HUES6 (cell line): ENCODE measurements around the gene CCDC117.

Source experiments
- H3K27ac ChIP-seq: 2 replicates; pipeline ENCODE4 v1.7.0; 2013; ENCODE audit warnings: low read depth, mild to moderate bottlenecking, low read length, inconsistent platforms
- H3K27me3 ChIP-seq: 2 replicates; pipeline ENCODE4 v1.6.1; 2013; ENCODE audit warnings: low read length; ENCODE audit not compliant: control insufficient read depth, insufficient read depth
- H3K36me3 ChIP-seq: 2 replicates; pipeline ENCODE4 v1.6.1; 2013; ENCODE audit warnings: low read length; ENCODE audit not compliant: control insufficient read depth, insufficient read depth
- H3K4me1 ChIP-seq: 2 replicates; pipeline ENCODE4 v1.6.1; 2013; ENCODE audit warnings: low read length; ENCODE audit not compliant: control insufficient read depth, insufficient read depth
- H3K4me3 ChIP-seq: 2 replicates; pipeline ENCODE4 v1.5.1; 2013; ENCODE audit warnings: low read depth, low read length
- H3K9ac ChIP-seq: one replicate; pipeline ENCODE4 v1.6.1; 2013; ENCODE audit warnings: mild to moderate bottlenecking, low read length
- H3K9me3 ChIP-seq: 2 replicates; pipeline ENCODE4 v1.6.1; 2013; ENCODE audit warnings: low read depth, low read length; ENCODE audit not compliant: control insufficient read depth, insufficient read depth

The CCDC117 gene

GRCh38 chr22:28808716-28809355 lies 36.3 kb downstream of the CCDC117 start:
- Histone ChIP-seq H3K27me3 (no peaks in the 10 kb centered on the region), H3K9ac (no peak overlapping the region), H3K4me3 (no peak overlapping the region), H3K4me1 (no peaks in the 10 kb centered on the region), H3K9me3 (no peaks in the 10 kb centered on the region), H3K36me3 (0 out of 2 replicates have a peak, but pooled peaks cover 2% of the 10 kb centered on the region), H3K27ac (0 out of 2 replicates have a peak overlapping the region, but pooled peaks have one; percentile 45)

GRCh38 chr22:28810821-28811491 lies 38.5 kb downstream of the CCDC117 start:
- Histone ChIP-seq H3K4me3 (no peak overlapping the region), H3K36me3 (0 out of 2 replicates have a peak, but pooled peaks cover 2% of the 10 kb centered on the region), H3K27ac (no peak overlapping the region), H3K9ac (no peak overlapping the region), H3K4me1 (no peaks in the 10 kb centered on the region), H3K27me3 (no peaks in the 10 kb centered on the region), H3K9me3 (no peaks in the 10 kb centered on the region)

GRCh38 chr22:28812516-28812915 lies 40.0 kb downstream of the CCDC117 start:
- Histone ChIP-seq H3K4me3 (no peak overlapping the region), H3K9me3 (no peaks in the 10 kb centered on the region), H3K27me3 (no peaks in the 10 kb centered on the region), H3K9ac (no peak overlapping the region), H3K36me3 (0 out of 2 replicates have a peak, but pooled peaks cover 2% of the 10 kb centered on the region), H3K27ac (no peak overlapping the region), H3K4me1 (no peaks in the 10 kb centered on the region)

- Histone ChIP-seq H3K4me1 (peaks cover 8% of the 10 kb centered on the region), H3K27me3 (no peaks in the 10 kb centered on the region), H3K4me3 (no peak overlapping the region), H3K9me3 (no peaks in the 10 kb centered on the region), H3K27ac (no peak overlapping the region), H3K36me3 (no peaks in the 10 kb centered on the region), H3K9ac (no peak overlapping the region)
These were observed 41.5 kb downstream of the CCDC117 start for GRCh38 chr22:28813772-28814518.

GRCh38 chr22:28815111-28815510 lies 42.6 kb downstream of the CCDC117 start:
- Histone ChIP-seq H3K36me3 (no peaks in the 10 kb centered on the region), H3K27me3 (no peaks in the 10 kb centered on the region), H3K9me3 (no peaks in the 10 kb centered on the region), H3K27ac (no peak overlapping the region), H3K4me1 (peaks cover 8% of the 10 kb centered on the region), H3K9ac (no peak overlapping the region), H3K4me3 (no peak overlapping the region)

- Histone ChIP-seq H3K27me3 (no peaks in the 10 kb centered on the region), H3K27ac (no peak overlapping the region), H3K36me3 (no peaks in the 10 kb centered on the region), H3K4me1 (peaks cover 8% of the 10 kb centered on the region), H3K9ac (no peak overlapping the region), H3K9me3 (no peaks in the 10 kb centered on the region), H3K4me3 (no peak overlapping the region)
These were observed 43.2 kb downstream of the CCDC117 start for GRCh38 chr22:28815729-28816128.

- Histone ChIP-seq H3K9ac (no peak overlapping the region), H3K36me3 (no peaks in the 10 kb centered on the region), H3K27me3 (no peaks in the 10 kb centered on the region), H3K9me3 (no peaks in the 10 kb centered on the region), H3K4me1 (peaks cover 8% of the 10 kb centered on the region), H3K4me3 (no peak overlapping the region), H3K27ac (no peak overlapping the region)
These were observed 44.6 kb downstream of the CCDC117 start for GRCh38 chr22:28817064-28817463.

GRCh38 chr22:28817919-28818859 lies 45.7 kb downstream of the CCDC117 start:
- Histone ChIP-seq H3K27me3 (no peaks in the 10 kb centered on the region), H3K9me3 (no peaks in the 10 kb centered on the region), H3K4me1 (peaks cover 8% of the 10 kb centered on the region), H3K36me3 (no peaks in the 10 kb centered on the region), H3K9ac (no peak overlapping the region), H3K27ac (no peak overlapping the region), H3K4me3 (no peak overlapping the region)

GRCh38 chr22:28819253-28820096 lies 47.0 kb downstream of the CCDC117 start:
- Histone ChIP-seq H3K9ac (no peak overlapping the region), H3K4me3 (no peak overlapping the region), H3K27ac (no peak overlapping the region), H3K27me3 (no peaks in the 10 kb centered on the region), H3K36me3 (no peaks in the 10 kb centered on the region), H3K9me3 (no peaks in the 10 kb centered on the region), H3K4me1 (peaks cover 8% of the 10 kb centered on the region)

- no peak overlapping the region for H3K4me3 ChIP-seq
- no peaks in the 10 kb centered on the region for H3K36me3 ChIP-seq
- no peaks in the 10 kb centered on the region for H3K27me3 ChIP-seq
- H3K9ac ChIP-seq = no peak overlapping the region
- peaks cover 8% of the 10 kb centered on the region for H3K4me1 ChIP-seq
- no peaks in the 10 kb centered on the region for H3K9me3 ChIP-seq
- no peak overlapping the region for H3K27ac ChIP-seq
These were observed 48.4 kb downstream of the CCDC117 start for GRCh38 chr22:28820885-28821284.
